Esophagus squamous epithelium (tissue), 4 donors: ENCODE data around the gene TBCK.

Experiments
- POLR2A ChIP-seq, 4 donors: fragments of 450-650 bp; IDR thresholded peaks; one replicate each; pipeline ENCODE4 v1.6.1; 2017; ENCODE audit warnings: antibody characterized with exemption in 4 of 4, mild to moderate bottlenecking in 4 of 4, moderate library complexity in 3 of 4
- TF ChIP-seq, protein P1 (sequence below), 6 experiments: fragments of 450-650 bp in 4 of 6; fragments of 200-600 bp in 2 of 6; sonication (generic) in 2 of 6; IDR thresholded peaks; one replicate each; pipeline ENCODE4 v1.5.1; 2016 to 2019; ENCODE audit warnings: antibody characterized with exemption in 6 of 6, mild to moderate bottlenecking in 4 of 6, moderate library complexity in 4 of 6

DNA sequence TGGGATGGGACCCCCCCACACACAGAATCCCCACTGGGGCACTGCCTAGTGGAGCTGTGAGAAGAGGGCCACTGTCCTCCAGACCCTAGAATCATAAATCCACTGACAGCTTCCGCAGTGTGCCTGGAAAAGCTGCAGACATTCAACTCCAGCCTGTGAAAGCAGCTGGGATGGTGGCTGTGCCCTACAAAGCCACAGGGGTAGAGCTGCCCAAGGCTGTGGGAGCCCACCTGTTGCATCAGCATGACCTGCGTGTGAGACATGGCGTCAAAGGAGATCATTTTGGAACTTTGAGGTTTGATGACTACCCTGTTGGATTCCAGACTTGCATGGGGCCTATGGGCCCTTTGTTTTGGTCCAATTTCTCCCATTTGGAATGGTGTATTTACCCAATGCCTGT, 22.7 kb upstream of the TBCK start:
- TF ChIP-seq, protein P1, sequence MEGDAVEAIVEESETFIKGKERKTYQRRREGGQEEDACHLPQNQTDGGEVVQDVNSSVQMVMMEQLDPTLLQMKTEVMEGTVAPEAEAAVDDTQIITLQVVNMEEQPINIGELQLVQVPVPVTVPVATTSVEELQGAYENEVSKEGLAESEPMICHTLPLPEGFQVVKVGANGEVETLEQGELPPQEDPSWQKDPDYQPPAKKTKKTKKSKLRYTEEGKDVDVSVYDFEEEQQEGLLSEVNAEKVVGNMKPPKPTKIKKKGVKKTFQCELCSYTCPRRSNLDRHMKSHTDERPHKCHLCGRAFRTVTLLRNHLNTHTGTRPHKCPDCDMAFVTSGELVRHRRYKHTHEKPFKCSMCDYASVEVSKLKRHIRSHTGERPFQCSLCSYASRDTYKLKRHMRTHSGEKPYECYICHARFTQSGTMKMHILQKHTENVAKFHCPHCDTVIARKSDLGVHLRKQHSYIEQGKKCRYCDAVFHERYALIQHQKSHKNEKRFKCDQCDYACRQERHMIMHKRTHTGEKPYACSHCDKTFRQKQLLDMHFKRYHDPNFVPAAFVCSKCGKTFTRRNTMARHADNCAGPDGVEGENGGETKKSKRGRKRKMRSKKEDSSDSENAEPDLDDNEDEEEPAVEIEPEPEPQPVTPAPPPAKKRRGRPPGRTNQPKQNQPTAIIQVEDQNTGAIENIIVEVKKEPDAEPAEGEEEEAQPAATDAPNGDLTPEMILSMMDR (IDR thresholded peaks at IDR 0.05), result no peak
- no peak for TF ChIP-seq POLR2A (IDR thresholded peaks at IDR 0.05)
